Keratinocyte (primary cell): ENCODE measurements around the gene PGM1. TPM values are rescaled to one million over a fixed set of nuclear protein-coding genes. Genes with fewer than 3 reads are reported as not detected.

ENCODE experiments used
- DNase-seq: peaks from one replicate; pipeline ENCODE4 v3.0.0-alpha.2; 2011; ENCODE audit warnings: low read depth, missing footprints, low spot score
- FAIRE-seq: peaks from 2 replicates; lab custom pipeline; 2011; peaks lifted over from hg19 to GRCh38; lab: Jason Lieb, UNC
- H2AFZ ChIP-seq: 2 replicates; pipeline ENCODE4 v1.6.0; 2012; ENCODE audit warnings: low read length, control low read depth, inconsistent platforms; ENCODE audit not compliant: control insufficient read depth
- H3K27ac ChIP-seq: 2 replicates; pipeline ENCODE4 v1.5.1; 2011; ENCODE audit warnings: low read length; ENCODE audit not compliant: control insufficient read depth, insufficient read depth
- H3K27me3 ChIP-seq: 3 replicates; pipeline ENCODE4 v1.6.0; 2011; ENCODE audit warnings: low read length; ENCODE audit not compliant: control insufficient read depth, insufficient read depth; ENCODE audit errors: extremely low read depth
- H3K36me3 ChIP-seq, 2 experiments: 2 replicates in 1 of 2; 3 replicates in 1 of 2; pipeline ENCODE4 v1.5.1; 2011; ENCODE audit warnings: low read length in 2 of 2, mild to moderate bottlenecking in 1 of 2; ENCODE audit not compliant: control insufficient read depth in 2 of 2, insufficient read depth in 2 of 2; ENCODE audit errors: extremely low read depth in 1 of 2
- H3K4me1 ChIP-seq: 3 replicates; pipeline ENCODE4 v1.5.1; 2011; ENCODE audit warnings: low read length; ENCODE audit not compliant: control insufficient read depth, insufficient read depth; ENCODE audit errors: extremely low read depth
- H3K4me2 ChIP-seq: 3 replicates; pipeline ENCODE4 v1.6.0; 2011; ENCODE audit warnings: low read depth, low read length; ENCODE audit not compliant: control insufficient read depth, insufficient read depth; ENCODE audit errors: extremely low read depth
- H3K4me3 ChIP-seq, 3 experiments: fragments of 200-600 bp in 1 of 3; sonication (generic) in 1 of 3; 2 replicates in 2 of 3; 3 replicates in 1 of 3; pipeline ENCODE4 v1.5.1; 2011 to 2016; ENCODE audit warnings: low read length in 3 of 3, mild to moderate bottlenecking in 3 of 3, control low read depth in 2 of 3, inconsistent platforms in 1 of 3, low read depth in 1 of 3, mixed read lengths in 1 of 3, mixed run types in 1 of 3, moderate library complexity in 1 of 3; ENCODE audit not compliant: control insufficient read depth in 2 of 3, insufficient read depth in 2 of 3; ENCODE audit errors: extremely low read depth in 1 of 3
- H3K79me2 ChIP-seq: 2 replicates; pipeline ENCODE4 v1.6.0; 2012; ENCODE audit warnings: low read length; ENCODE audit not compliant: control insufficient read depth, insufficient read depth
- H3K9ac ChIP-seq: 3 replicates; pipeline ENCODE4 v1.6.0; 2011; ENCODE audit warnings: low read length; ENCODE audit not compliant: control insufficient read depth, insufficient read depth; ENCODE audit errors: extremely low read depth
- H3K9me1 ChIP-seq: 3 replicates; pipeline ENCODE4 v1.6.0; 2011; ENCODE audit warnings: low read length; ENCODE audit not compliant: control insufficient read depth, insufficient read depth; ENCODE audit errors: extremely low read depth
- H3K9me3 ChIP-seq: 2 replicates; pipeline ENCODE4 v1.5.1; 2012; ENCODE audit warnings: low read depth, low read length; ENCODE audit not compliant: control insufficient read depth
- H4K20me1 ChIP-seq: 3 replicates; pipeline ENCODE4 v1.6.0; 2011; ENCODE audit warnings: low read length; ENCODE audit not compliant: control insufficient read depth, insufficient read depth; ENCODE audit errors: extremely low read depth
- EZH2 ChIP-seq: IDR thresholded peaks from one replicate; pipeline ENCODE4 v1.6.1; 2012; ENCODE audit warnings: inconsistent platforms, mild to moderate bottlenecking, low read length, moderate library complexity
- dilution Hi-C: fragments of 300-500 bp; cut with MboI; formaldehyde crosslinking; loops from one replicate; pipeline ENCODE4 v1.7.0; 2020; ENCODE audit warnings: low sequenced_read_pairs; ENCODE audit not compliant: extremely low pct_ligation_motif_present
- polyA plus RNA-seq, 5 experiments: library from polyadenylated mRNA; depleted of rRNA in 3 of 5; stranded (reverse) in 3 of 5; stranded (forward) in 1 of 5; unstranded in 1 of 5; fragments of >200 nt; gene quantifications; 1 replicate in 1 of 5; 2 replicates in 3 of 5; 3 replicates in 1 of 5; pipeline versions ENCODE4 v1.2.1 to v1.2.3, GENCODE V29; 2011 to 2012; ENCODE audit warnings: missing spikeins in 2 of 5, low read depth in 1 of 5, low replicate concordance in 1 of 5
- TF ChIP-seq, protein P1 (sequence below), 3 experiments: IDR thresholded peaks in 1 of 3; conservative IDR thresholded peaks in 1 of 3; optimal IDR thresholded peaks in 1 of 3; 2 replicates in 2 of 3; 3 replicates in 1 of 3; pipeline versions ENCODE3 to v1.5.1; 2011; ENCODE audit warnings: low read length in 3 of 3, mild to moderate bottlenecking in 3 of 3, moderate library complexity in 2 of 3, control low read depth in 1 of 3, inconsistent platforms in 1 of 3; ENCODE audit not compliant: insufficient read depth in 2 of 3; ENCODE audit errors: extremely low read depth in 1 of 3

PGM1 gene
- polyA plus RNA-seq, 1 donor (not counting 4 experiments of a cell fraction or from before 2014, with no cell fraction given), result 38.9 TPM

DNA sequence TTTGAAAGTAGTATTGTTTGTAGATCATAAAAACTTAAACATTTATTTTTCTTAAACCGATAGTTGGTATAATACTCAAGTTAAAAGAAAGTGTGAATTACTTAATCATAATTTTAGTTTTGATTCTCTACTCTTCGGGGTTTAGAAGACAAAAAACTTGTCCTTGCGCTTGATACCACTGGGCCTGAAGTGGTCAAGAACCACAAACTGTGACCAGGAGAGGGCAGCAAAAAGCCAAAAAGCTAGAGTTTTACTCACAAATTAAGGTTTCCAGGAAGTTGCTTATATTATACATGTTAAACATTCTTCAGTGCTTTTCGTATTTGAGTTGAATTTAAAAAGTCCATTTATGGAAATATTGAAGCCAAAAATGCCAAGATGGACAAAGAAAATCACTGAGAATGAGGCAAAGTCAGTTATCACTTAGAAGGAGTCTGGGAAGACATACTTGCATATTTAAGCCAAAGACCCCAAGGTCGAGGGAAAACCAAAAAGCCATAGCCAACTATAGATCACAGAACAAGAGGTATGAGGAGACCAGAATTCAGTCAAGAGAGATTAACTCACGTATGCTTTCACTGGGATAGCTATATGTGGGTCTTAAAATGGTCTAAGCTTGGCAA, 35.7 kb upstream of the PGM1 start:
- dilution Hi-C loops, result no loop called here
- no peaks in the 10 kb centered on the region for H3K4me1 ChIP-seq
- no peak for DNase-seq
- TF ChIP-seq, protein P1, sequence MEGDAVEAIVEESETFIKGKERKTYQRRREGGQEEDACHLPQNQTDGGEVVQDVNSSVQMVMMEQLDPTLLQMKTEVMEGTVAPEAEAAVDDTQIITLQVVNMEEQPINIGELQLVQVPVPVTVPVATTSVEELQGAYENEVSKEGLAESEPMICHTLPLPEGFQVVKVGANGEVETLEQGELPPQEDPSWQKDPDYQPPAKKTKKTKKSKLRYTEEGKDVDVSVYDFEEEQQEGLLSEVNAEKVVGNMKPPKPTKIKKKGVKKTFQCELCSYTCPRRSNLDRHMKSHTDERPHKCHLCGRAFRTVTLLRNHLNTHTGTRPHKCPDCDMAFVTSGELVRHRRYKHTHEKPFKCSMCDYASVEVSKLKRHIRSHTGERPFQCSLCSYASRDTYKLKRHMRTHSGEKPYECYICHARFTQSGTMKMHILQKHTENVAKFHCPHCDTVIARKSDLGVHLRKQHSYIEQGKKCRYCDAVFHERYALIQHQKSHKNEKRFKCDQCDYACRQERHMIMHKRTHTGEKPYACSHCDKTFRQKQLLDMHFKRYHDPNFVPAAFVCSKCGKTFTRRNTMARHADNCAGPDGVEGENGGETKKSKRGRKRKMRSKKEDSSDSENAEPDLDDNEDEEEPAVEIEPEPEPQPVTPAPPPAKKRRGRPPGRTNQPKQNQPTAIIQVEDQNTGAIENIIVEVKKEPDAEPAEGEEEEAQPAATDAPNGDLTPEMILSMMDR (optimal IDR thresholded peaks at IDR 0.05 in 1 of 3, IDR thresholded peaks at IDR 0.05 in 1 of 3, conservative IDR thresholded peaks at IDR 0.05 in 1 of 3; ENCODE audit: extremely low read depth in 1 of 3, insufficient read depth in 2 of 3, low read length in 3 of 3), result peak; percentile 49 to 60 (median 59)
- TF ChIP-seq EZH2, result no peak
- no peaks in the 10 kb centered on the region for H3K36me3 ChIP-seq
- H2AFZ ChIP-seq, result peak overlapping the region; percentile 54
- H3K27ac ChIP-seq, result no peak overlapping the region
- H3K27me3 ChIP-seq, result no peaks in the 10 kb centered on the region
- no peaks in the 10 kb centered on the region for H3K79me2 ChIP-seq
- FAIRE-seq, result peak; percentile 23
- no peak overlapping the region for H3K4me3 ChIP-seq
- no peaks in the 10 kb centered on the region for H3K9me3 ChIP-seq
- H3K9ac ChIP-seq, result no peak overlapping the region
- no peaks in the 10 kb centered on the region for H4K20me1 ChIP-seq
- no peaks in the 10 kb centered on the region for H3K9me1 ChIP-seq
- no peak overlapping the region for H3K4me2 ChIP-seq

DNA sequence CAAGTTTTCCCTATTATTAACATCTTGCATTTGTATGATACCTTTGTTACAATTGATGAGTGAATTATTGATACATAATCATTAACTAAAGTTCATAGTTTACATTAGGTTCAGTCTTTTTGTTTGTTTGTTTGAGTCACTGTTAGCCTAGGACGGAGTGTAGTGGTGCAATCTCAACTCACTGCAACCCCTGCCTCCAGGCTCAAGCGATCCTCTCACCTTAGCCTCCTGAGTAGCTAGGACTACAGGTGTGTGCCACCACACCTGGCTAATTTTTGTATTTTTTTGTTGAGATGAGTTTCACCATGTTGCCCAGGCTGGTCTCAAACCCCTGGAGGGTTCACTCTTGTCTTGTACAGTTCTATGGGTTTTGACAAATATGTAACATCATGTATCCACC, 33.9 kb upstream of the PGM1 start:
- H2AFZ ChIP-seq, result no peak overlapping the region
- FAIRE-seq, result no peak

More for the DNA sequence above, 33.9 kb upstream of the PGM1 start:
- H3K9me1 ChIP-seq, result no peaks in the 10 kb centered on the region
- H3K9ac ChIP-seq, result no peak overlapping the region
- no peaks in the 10 kb centered on the region for H3K27me3 ChIP-seq
- DNase-seq, result no peak
- no peaks in the 10 kb centered on the region for H3K79me2 ChIP-seq
- H3K4me3 ChIP-seq, result no peak overlapping the region
- no peak for TF ChIP-seq EZH2
- TF ChIP-seq, protein P1 (optimal IDR thresholded peaks at IDR 0.05 in 1 of 3, IDR thresholded peaks at IDR 0.05 in 1 of 3, conservative IDR thresholded peaks at IDR 0.05 in 1 of 3; ENCODE audit: extremely low read depth in 1 of 3, insufficient read depth in 2 of 3, low read length in 3 of 3), result no peak
- H3K4me2 ChIP-seq, result no peak overlapping the region
- H3K36me3 ChIP-seq, result no peaks in the 10 kb centered on the region
- no peaks in the 10 kb centered on the region for H3K4me1 ChIP-seq
- dilution Hi-C loops, result no loop called here
- H3K9me3 ChIP-seq, result no peaks in the 10 kb centered on the region
- H4K20me1 ChIP-seq, result no peaks in the 10 kb centered on the region
- H3K27ac ChIP-seq, result no peak overlapping the region
